Chondrocyte (in vitro differentiated cells): ENCODE data around the gene DIS3L2. TPM values are rescaled to one million over a fixed set of nuclear protein-coding genes. Genes with fewer than 3 reads are reported as not detected.

Source experiments
- DNase-seq: peaks from one replicate; pipeline ENCODE4 v3.0.0; 2021; ENCODE audit warnings: mixed read lengths, low spot score
- H3K27ac Mint-ChIP-seq: one replicate; pipeline ENCODE4 v1.8.0; 2021; ENCODE audit warnings: mild to moderate bottlenecking, moderate library complexity, mixed read lengths; ENCODE audit not compliant: unreplicated experiment
- H3K27me3 Mint-ChIP-seq: 2 replicates; pipeline ENCODE4 v1.8.0; 2021; ENCODE audit warnings: low read depth, mixed read lengths
- H3K36me3 Mint-ChIP-seq: 2 replicates; pipeline ENCODE4 v1.8.0; 2021; ENCODE audit warnings: low read depth, mixed read lengths
- H3K4me1 Mint-ChIP-seq: 2 replicates; pipeline ENCODE4 v1.8.0; 2021; ENCODE audit warnings: low read depth, mild to moderate bottlenecking, mixed read lengths
- H3K4me3 Mint-ChIP-seq: one replicate; pipeline ENCODE4 v1.8.0; 2021; ENCODE audit warnings: mild to moderate bottlenecking, moderate library complexity, mixed read lengths; ENCODE audit not compliant: unreplicated experiment
- H3K9me3 Mint-ChIP-seq: 2 replicates; pipeline ENCODE4 v1.8.0; 2021; ENCODE audit warnings: low read depth, mixed read lengths
- CTCF ChIP-seq: fragments of 200-600 bp; sonication (generic); IDR thresholded peaks from 2 replicates; pipeline ENCODE4 v1.5.0; 2021; ENCODE audit warnings: antibody characterized with exemption, mild to moderate bottlenecking, moderate library complexity
- total RNA-seq: library from RNA; stranded (reverse); gene quantifications from 3 replicates; pipeline ENCODE4 v1.2.1, GENCODE V29; 2021

Gene DIS3L2
- total RNA-seq, 1 donor from 2014 or later = 17.5 TPM

GRCh38 chr2:231923951-231924888 lies 37.3 kb upstream of the DIS3L2 start:
- Mint-ChIP-seq H3K4me3 (no peak overlapping the region), H3K4me1 (peaks cover 8% of the 10 kb centered on the region), H3K27me3 (peaks cover 61% of the 10 kb centered on the region), H3K9me3 (no peaks in the 10 kb centered on the region), H3K36me3 (peaks cover 1% of the 10 kb centered on the region), H3K27ac (no peak overlapping the region)
- peak; percentile 70 for DNase-seq
- TF ChIP-seq CTCF = no peak

- H3K27ac Mint-ChIP-seq = no peak overlapping the region
- peaks cover 1% of the 10 kb centered on the region for H3K36me3 Mint-ChIP-seq
- no peaks in the 10 kb centered on the region for H3K9me3 Mint-ChIP-seq
- no peak overlapping the region for H3K4me3 Mint-ChIP-seq
- no peak for TF ChIP-seq CTCF
- DNase-seq = peak; percentile 52
- peaks cover 61% of the 10 kb centered on the region for H3K27me3 Mint-ChIP-seq
- H3K4me1 Mint-ChIP-seq = peaks cover 8% of the 10 kb centered on the region
Observed at GRCh38 chr2:231924889-231925275, 36.6 kb upstream of the DIS3L2 start.

GRCh38 chr2:231925303-231926179 lies 36.0 kb upstream of the DIS3L2 start:
- Mint-ChIP-seq H3K27me3 (peaks cover 61% of the 10 kb centered on the region), H3K27ac (no peak overlapping the region), H3K9me3 (no peaks in the 10 kb centered on the region), H3K4me1 (peaks cover 8% of the 10 kb centered on the region), H3K36me3 (peaks cover 1% of the 10 kb centered on the region), H3K4me3 (peak overlapping the region; percentile 58)
- TF ChIP-seq CTCF = peak; percentile 97
- DNase-seq = no peak

- Mint-ChIP-seq H3K4me1 (peaks cover 8% of the 10 kb centered on the region), H3K9me3 (no peaks in the 10 kb centered on the region), H3K4me3 (peak within 1 kb of the TSS; percentile 65), H3K27ac (no peak within 1 kb of the TSS), H3K36me3 (peaks cover 1% of the 10 kb centered on the region), H3K27me3 (peaks cover 64% of the 10 kb centered on the region)
- TF ChIP-seq CTCF = peak; percentile 68
- DNase-seq = peak; percentile 86
Observed at GRCh38 chr2:231926180-231926741, 35.3 kb upstream of the DIS3L2 start, which contains the start of gene NPPC. Gene NPPC (minus strand): TSS chr2:231926396. CDS start chr2:231926249, 147 bp downstream.
